NCI-H1694 (cell line): Measurements from ENCODE around the gene PITPNM1.
"Not testable (repeated sequence)": the region's sequence is repeated elsewhere in the genome, so short reads cannot be mapped to it uniquely, and the experiment has no call there.

Experiments
- DNase-seq: peaks from one replicate; lab custom pipeline; 2025; lab: John Stamatoyannopoulos, UW

PITPNM1 gene

DNA sequence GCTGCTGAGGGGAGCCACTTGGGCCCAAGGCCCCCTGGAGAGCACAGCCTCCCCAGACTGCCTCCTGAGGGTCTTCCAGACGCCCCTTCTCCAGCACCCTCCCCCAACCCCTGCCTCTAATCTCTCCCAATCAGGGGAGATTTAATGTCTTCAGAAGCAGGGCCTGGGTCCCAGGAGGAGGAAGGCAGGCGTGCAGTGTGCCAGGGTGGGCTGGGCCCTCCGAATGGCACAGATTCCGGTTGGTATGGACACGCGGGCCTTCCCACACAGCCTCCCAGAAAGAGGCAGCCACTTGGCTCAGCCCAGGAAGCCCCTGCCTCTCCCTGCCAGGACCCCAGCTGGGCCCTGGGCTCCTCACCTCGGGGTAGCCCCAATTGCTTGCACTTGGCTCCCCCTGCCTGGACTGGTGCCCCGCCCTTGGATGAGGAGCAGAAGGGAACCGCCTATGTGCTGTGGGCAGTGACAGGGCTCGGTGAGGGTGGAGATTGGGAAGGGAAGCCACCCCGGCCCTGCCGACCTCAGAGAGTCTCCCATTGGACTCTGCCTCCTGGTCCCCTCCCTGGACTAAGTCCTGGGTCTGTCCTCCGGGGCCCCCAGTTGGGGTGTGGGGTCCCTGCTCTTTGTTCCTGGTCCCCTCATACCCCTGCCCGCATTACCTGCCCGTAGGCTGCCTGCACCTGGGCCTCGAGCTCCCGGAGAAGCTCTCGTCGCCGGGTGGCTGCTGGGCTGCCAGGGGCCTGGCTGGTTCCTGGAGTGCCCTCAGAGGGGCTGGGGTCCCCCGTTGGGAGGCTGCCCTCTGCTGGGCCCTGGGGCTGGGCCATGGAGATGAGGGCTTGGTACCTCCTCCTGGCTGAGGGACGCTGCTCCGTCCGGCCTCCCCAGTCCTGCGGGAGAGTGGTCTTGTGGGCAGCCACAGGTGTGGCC is 18.7 kb upstream of the PITPNM1 start:
- DNase-seq = no peak

DNA sequence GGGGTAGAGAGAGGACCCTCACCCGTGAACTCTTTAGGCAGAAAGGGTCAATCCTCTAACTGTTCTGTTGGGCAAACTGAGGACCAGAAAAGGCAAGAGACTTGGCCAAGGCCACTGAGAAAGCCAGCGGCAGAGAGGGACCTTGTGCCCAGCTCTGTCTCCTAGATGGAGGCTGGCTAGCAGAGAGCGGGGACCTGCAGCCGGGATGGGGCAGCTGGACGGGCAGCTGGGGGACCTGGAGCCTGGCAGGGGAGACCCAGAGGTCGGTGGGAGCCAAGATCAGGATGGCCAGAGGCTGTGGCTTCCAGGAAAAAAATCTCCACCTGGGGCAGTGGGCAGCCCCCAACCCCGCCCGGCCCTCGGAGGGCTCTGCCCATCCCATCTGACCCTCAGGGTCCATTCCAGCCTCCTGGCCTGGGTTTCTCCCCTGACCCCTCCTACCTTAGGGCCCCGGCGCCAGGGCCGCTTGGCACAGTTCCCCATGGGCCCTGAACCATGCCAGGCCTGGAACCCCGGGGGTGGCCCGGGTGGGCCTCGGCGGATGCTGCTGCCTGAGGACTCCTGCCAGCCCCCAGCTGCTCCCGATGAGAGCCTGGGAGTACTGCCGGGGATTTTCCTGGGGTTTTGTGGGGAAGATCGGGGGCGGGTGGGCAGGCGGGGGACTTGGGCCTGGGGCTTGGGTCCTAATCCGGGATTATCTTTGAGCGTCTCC is 17.8 kb upstream of the PITPNM1 start, which contains the start of gene CABP2:
Gene CABP2 (minus strand): TSS at position 603 of the 712 bp plus-strand sequence. CDS start 120 bp downstream, at position 483.
- DNase-seq = no peak

- DNase-seq = no peak
These were observed 17.2 kb upstream of the PITPNM1 start for GRCh38 chr11:67522338-67522737.

- no peak for DNase-seq
These were observed 16.8 kb upstream of the PITPNM1 start for GRCh38 chr11:67521924-67522323.

DNA sequence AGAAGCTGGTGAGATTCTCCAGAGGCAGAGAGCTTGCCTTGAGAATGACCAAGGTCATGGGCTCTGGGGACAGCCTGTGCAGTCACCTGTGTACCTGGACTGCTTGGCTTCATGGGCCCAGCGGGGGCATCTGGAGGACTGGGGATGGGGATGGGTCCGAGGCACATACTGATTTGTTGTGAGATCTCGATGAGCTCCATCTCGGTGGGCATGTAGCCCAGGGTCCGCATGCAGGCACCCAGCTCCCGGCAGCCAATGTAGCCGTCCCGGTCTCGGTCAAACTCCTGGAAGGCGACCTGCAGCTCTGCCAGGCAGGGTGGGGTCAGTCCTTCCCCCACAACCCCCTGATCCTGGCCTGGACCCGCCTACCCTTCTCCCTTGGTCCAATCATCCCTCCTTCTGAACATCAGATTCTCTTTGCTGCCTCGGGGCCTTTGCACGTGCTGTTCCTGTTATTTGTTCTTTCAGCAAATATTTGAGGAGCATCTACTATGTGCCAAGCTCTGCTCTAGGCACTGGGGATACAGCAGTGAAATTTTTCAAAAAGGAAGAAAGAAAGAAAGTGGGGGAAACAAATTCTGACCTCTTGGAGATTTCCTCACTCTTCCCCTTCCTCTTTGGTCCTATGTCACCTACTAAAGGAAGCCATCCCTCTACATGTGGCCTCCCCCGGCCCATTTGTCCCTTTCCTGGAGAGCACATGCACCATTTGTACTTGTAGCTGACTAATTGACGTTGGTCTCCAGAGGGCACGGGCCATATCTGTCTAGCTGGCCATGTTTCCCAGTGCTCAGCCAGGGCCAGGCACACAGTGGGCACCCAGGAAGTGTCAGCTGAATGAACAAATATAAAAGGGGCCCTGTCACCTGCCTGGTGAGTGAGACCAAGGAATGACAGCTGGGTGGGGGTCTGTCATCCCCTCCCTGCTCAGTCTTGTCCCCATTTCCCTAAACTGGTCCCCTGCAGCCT is 16.0 kb upstream of the PITPNM1 start:
- DNase-seq = no peak

DNA sequence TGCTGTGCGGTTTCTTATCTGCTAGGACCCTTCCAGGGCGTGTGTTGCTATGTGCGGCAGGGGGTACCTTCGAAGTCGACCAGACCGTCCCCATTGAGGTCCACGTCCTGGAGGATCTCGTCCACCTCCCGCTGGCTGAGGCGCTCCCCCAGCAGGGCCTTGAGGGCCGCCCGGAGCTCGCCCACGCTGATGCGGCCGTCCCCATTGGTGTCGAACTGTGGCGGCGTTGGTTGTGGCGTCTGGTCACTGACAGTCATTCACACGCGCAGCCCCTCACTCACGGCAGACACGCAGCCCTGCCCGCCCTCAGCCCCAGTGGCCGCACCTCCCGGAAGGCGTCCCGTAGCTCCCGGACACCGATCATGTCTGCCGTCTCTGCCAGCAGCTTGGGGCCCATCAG is 14.6 kb upstream of the PITPNM1 start:
- DNase-seq = no peak

GRCh38 chr11:67517784-67518552 is 12.8 kb upstream of the PITPNM1 start:
- no peak for DNase-seq

GRCh38 chr11:67516806-67517205 is 11.6 kb upstream of the PITPNM1 start:
- no peak for DNase-seq

DNA sequence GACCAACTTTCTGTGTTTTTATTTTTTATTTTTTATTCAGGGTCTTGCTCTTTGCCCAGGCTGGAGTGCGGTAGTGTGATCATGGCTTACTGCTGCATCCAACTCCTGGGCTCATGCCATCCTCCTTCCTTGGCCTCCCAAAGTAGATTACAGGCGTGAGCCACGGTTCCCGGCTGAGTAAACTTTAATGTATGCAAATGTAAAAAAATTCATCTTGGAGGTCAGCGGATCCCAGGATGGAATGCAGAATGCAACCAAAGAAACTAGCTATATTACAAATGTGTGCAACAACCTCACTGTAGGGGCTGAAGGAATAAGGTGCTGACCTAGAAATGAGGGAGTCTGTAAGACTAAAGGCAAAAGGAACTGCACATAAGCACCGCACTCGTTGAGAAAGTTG is 9.0 kb upstream of the PITPNM1 start:
- no peak for DNase-seq

GRCh38 chr11:67511558-67511957 is 6.4 kb upstream of the PITPNM1 start:
- DNase-seq = not testable (repeated sequence)

DNA sequence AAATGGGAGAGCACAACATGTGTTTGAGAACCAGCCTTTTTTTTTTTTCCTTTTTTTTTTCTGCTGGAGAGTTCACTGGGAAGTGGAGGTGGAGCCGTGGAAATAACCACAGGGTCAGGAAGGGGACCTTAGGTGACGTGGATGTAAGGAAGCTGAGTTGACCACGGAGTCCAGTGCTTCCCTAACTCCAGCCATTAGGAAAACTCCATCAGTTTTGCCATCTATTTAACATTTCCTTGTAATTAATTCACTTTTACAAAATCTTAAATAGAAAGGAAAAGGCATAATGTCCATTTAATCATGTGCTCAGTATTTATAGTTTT is 4.8 kb upstream of the PITPNM1 start:
- DNase-seq = no peak

DNA sequence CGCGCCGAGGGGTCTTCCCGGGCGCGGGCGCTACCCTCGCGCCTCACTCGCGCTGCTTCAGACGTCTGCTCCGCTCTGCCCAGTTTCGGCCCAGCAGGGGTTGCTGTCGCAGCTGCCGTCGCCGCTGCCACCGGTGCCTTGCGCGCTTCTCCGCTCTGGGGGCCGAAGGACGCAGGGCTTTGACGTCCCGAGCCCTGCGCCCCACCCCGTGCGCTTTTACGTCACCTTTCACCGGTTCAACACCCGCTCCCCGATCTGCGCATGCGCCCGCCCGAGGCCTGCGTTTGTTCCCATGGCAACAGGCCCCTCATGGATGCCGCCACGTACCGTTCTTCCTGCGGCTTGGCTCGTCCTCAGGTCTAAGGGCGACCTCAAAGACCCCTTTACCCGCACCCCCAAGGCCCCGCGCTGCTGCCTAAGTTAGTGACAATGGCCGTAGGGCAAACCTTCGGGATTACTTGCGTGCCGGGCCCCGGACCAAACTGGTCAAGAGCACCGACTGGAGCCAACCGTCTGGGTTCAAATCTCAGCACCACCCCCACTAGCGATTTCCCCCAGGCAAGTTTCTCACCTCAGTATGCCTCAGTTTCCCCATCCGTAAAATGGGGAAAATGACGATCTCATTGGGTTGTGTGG is 3.4 kb upstream of the PITPNM1 start:
- peak; percentile 84 for DNase-seq

DNA sequence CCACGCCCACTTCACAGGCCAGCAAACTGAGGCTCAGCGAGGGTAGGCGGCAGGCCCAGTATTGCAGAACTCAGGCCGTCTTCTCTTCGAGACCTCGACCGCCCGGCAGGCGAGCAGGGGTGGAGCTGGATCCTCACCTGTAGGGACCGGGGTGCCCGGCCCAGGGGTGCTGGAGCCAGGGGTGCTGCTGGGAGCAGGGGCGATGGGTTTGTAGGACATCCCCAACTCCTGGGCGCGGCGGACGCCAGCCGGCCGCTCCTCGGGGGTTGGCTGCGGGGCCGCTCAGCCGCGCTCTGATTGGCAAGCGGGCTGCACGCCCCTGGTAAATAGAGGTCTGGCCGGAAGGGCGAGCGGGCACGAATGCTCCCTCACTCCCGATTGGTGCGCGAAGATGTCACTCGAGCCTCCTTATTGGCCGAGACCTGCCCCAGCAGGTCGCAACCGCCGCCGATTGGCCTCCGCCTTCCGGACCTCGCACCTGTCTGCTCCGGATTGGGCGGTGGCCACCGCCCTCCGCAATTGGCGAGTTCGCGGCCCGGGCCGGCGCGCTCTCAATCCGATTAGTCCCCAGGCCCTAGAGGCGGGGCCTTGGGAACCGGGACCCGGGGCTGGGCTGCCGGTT is 2.8 kb upstream of the PITPNM1 start, which contains the start of gene CDK2AP2:
Gene CDK2AP2 (minus strand): TSS at position 299 of the 622 bp plus-strand sequence. CDS start 80 bp downstream, at position 219.
- peak; percentile 95 for DNase-seq

DNA sequence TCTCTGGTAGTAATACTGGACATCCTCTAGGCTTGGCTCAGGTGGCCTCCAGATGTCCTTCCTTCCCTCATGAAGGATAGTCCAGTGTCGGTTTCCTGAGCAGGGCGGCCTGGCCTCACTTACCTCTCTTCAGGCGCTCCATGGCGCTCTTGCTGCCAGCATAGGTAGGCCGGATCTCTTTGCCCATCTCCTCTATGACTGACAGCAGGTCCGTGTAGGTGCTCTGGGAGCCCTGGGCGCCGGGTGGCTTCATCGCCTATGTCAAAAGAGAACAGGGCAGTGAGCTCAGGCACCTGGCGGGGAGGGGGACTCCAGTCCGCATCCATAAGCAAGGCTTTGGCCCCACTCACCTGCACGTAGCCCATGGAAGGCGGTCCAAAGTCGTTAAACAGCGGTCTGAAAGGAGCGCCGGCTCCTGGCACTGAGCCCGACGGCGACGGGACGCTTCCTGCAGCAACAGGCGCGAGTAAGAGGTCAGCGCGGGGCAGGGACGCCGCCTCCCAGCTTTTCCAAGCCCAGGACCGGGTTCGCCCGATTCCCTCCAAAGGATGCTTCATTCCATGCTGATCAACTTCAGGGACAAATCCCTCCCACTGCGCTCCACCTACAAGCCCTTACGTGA is 2.2 kb upstream of the PITPNM1 start:
- DNase-seq = no peak

DNA sequence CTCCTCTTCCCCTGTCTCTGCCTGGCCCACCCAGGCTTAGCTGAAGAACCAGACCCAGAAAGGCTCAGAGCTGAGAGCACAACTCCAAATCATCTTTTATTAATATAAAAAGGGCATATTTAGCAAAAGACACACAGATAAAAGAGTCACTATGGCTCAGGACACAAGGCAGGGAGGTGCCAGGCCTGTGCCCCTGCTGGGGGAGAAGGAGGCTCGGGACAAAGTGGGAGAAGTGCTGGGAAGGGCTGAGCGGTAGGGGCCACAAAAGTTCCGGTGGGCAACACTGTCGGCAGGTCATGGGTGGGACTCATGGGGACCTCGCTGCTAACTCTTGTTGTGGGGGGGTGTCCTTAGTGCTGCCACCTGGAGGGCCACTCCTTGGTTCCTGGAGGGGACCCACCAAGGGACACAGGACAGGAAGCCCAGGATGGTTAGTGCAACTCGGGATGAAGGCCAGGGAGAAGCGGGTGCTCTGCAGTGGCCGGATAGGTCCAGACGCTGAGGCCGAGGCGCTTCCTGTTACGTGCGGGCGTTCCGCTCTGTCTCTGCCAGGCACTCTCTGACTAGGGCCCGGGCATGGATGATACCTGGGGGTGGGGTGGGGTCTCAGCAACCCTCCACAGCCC is 1.4 kb upstream of the PITPNM1 start:
- no peak for DNase-seq

DNA sequence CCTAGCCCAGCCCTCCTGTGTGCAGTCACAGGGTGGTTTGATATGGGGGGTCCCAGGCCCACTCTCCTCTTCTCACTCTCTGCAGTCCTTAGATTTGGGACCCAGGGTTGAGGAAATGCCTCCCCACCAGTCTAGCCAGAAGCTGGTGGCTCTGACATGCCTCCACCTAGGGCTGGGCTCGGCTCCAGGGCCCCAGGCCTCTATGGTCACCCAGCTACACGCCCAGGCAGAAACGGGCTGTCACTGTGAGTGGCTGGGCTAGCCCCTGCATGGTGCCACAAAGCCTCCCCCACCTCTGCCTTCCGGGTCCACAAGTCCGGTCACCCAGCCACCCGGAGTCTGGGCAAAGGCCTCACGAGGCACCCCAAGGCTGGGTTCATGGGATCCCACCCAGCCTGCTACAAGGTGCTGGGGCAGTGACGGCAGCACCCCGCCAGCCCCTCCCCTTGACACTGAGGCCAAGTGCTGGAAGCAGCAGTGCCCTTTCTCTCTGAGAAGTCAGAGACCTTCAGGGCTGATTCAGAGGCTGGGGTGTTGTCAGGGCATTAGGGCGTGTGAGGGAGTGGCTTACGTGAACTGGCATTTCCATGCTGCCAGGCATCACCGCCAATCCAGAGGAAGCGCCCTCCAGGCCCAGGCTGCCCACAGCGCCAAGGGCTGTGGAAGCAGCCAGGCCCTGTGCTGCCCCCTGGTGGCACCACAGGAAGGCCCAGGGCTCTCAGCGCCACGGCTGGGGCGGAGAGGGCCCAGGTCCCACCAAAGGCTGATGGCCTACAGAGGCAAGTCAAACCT is 638 bp upstream of the PITPNM1 start:
- peak; percentile 77 for DNase-seq

DNA sequence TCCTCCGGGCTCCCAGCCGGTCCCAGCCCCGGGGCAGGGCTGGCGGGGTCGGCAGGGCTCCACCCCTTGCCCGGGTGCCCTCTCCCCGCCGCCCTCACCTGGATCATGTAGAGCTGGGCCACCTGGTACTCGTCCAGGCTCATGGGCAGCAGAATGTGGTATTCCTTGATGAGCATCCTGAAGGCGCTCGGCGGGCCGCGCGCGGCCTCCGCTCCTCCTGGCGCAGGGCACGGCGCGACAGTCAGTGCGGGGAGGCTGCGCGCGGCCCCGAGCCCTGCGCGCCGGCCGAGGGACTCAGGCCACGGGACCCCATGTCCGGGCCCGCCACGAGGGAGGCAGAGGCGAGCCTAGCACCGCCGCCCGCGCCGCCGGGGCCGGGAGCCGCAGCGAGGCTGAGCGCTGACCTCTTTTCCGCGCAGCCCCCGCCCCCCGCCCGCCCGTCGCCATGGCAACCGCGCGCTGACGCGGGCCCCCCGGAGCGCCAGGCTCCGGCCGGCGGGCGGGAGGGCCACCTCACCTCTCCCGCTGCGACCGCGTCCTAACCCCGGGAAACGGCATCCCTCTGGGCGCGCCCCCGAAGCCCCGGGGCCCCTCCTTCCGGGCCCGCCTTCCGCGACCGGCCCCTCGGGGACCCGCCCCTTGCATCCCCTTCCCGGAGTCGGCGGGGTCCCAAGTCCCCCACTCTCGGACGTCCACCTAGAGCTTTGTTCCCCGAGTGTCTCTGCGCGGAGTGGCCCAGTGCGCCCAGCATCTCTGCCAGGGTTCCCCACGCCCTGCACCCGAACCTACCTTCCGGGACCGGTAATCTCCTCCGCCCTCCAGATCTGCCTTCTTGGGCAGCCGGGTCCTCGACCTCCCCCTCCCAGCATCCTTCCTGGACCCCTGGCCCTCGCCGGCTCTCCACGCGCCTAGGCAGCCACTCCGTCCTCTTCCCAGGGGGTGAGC is 886 bp downstream of the PITPNM1 start:
- DNase-seq = no peak
